ENCODE data around the gene ORC5. TPM values are rescaled to one million over a fixed set of nuclear protein-coding genes. Genes with fewer than 3 reads are reported as not detected.
"Not testable (repeated sequence)": the region's sequence is repeated elsewhere in the genome, so short reads cannot be mapped to it uniquely, and the experiment has no call there.

Gene ORC5
- polyA plus RNA-seq, 1 experiment = 16.8 TPM

DNA sequence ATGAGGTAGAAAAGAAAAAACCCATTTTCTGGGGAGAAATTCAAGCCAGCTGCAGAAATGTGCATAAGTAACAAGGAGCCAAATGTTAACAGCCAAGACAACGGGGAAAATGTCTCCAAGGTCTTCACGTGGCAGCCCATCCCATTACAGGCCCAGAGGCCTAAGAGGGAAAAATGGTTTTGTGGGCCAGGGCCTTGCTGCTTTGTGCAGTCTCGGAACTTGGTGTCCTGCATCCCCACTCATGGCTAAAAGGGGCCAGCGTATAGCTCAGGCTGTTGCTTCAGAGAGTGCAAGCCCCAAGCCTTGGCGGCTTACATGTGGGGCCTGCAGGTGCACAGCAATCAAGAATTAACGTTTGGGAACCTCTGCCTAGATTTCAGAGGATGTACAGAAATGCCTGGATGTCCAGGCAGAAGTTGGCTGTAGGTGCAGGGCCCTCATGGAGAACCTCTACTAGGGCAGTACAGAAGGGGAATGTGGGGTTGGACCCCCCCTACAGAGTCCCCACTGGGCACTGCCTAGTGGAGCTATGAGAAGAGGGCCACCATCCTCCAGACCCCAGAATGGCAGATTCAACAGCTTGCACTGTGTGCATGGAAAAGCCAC is 9.0 kb downstream of the ORC5 start:
- ChIA-PET POLR2A (no interaction called here), CTCF (no interaction called here)
- no peaks in the 10 kb centered on the region for H3K27me3 ChIP-seq (ENCODE audit: control insufficient read depth, insufficient read depth, low read length)
- H3K36me3 ChIP-seq (ENCODE audit: control insufficient read depth, insufficient read depth, low read length) = peaks cover 15% of the 10 kb centered on the region; the same call in 1 of the 2 replicates
- no peak overlapping the region for H3K4me3 ChIP-seq (ENCODE audit: low read depth, low read length)
- TF ChIP-seq, protein P1, sequence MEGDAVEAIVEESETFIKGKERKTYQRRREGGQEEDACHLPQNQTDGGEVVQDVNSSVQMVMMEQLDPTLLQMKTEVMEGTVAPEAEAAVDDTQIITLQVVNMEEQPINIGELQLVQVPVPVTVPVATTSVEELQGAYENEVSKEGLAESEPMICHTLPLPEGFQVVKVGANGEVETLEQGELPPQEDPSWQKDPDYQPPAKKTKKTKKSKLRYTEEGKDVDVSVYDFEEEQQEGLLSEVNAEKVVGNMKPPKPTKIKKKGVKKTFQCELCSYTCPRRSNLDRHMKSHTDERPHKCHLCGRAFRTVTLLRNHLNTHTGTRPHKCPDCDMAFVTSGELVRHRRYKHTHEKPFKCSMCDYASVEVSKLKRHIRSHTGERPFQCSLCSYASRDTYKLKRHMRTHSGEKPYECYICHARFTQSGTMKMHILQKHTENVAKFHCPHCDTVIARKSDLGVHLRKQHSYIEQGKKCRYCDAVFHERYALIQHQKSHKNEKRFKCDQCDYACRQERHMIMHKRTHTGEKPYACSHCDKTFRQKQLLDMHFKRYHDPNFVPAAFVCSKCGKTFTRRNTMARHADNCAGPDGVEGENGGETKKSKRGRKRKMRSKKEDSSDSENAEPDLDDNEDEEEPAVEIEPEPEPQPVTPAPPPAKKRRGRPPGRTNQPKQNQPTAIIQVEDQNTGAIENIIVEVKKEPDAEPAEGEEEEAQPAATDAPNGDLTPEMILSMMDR (IDR thresholded peaks at IDR 0.05; ENCODE audit: insufficient read depth, low read depth, low read length) = no peak
- DNase-seq (ENCODE audit: low read depth) = no peak

DNA sequence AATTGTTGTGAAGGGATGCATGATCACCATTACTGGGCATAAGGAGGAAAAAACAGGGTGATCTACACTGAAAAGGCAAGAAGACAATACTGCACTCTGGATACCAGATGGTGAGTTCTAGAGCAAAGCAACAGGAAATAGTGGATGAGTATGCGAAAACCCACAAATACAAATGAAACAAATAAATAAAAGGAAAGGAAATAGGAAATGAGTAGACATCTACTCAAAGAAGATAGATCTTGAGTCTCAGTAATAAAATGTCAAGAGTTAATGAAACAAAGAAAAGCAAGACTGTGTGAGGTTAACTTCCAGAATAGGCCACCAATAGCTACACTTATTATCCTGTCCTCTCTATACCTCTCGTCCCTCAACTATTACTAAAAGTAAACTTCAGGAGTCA is 11.7 kb downstream of the ORC5 start:
- CTCF ChIA-PET = interaction anchor here (0.6 kb wide), 1 partner anchor 624 kb away, joined by 3 read pairs; no protein-coding TSS in a partner anchor

DNA sequence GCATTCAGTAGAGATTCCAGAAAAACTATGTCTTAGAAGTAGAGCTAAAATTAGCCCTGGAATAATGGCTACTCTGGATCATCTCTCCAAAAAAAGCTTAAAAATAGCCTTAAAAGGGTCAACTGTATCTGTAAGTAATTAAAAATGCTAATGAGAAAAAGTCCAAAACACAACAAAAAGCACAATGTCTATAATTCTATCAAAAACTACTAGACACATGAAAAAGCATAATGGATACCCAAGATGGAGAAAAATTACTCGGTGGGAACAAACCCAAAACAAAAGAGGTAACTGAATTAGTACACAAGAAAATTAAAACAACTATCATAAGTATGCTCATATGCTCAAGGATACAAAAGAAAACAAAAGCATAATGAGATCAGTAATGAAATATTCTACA is 15.4 kb downstream of the ORC5 start:
- TF ChIP-seq, protein P1 (IDR thresholded peaks at IDR 0.05; ENCODE audit: insufficient read depth, low read depth, low read length) = no peak
- Histone ChIP-seq H3K27me3 (ENCODE audit: control insufficient read depth, insufficient read depth, low read length) (no peaks in the 10 kb centered on the region), H3K4me3 (ENCODE audit: low read depth, low read length) (no peak overlapping the region), H3K36me3 (ENCODE audit: control insufficient read depth, insufficient read depth, low read length) (peaks cover 1% of the 10 kb centered on the region; the same call in 1 of the 2 replicates)
- no peak for DNase-seq (ENCODE audit: low read depth)
- POLR2A ChIA-PET = no interaction called here
- CTCF ChIA-PET = no interaction called here

More for the DNA sequence above, 11.7 kb downstream of the ORC5 start:
- TF ChIP-seq, protein P1 (IDR thresholded peaks at IDR 0.05; ENCODE audit: insufficient read depth, low read depth, low read length) = no peak
- no peak overlapping the region for H3K4me3 ChIP-seq (ENCODE audit: low read depth, low read length)
- POLR2A ChIA-PET = interaction anchor here (0.7 kb wide), 1 partner anchor 25 kb away, joined by 9 read pairs; no protein-coding TSS in a partner anchor
- DNase-seq (ENCODE audit: low read depth) = no peak
- H3K36me3 ChIP-seq (ENCODE audit: control insufficient read depth, insufficient read depth, low read length) = peaks cover 9% of the 10 kb centered on the region; the same call in 1 of the 2 replicates
- H3K27me3 ChIP-seq (ENCODE audit: control insufficient read depth, insufficient read depth, low read length) = no peaks in the 10 kb centered on the region

DNA sequence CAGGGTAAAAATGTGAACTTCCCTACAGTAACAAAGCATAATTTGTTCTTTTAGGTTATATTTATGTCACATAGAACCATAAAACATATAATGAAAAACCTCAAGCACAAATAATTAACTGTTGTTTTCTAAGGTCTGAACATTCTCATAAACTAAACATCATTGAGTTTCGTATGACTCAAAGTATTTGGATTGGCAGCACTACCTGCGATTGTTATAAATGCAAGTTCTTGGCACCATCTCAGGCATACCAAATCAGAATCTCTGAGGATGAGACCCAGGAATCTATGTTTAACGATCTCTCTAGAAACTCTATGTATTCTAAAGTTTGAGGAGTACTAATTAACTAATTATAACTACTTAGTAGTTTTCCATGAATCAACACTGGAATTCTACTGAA is 22.5 kb downstream of the ORC5 start:
- ChIA-PET POLR2A (no interaction called here), CTCF (no interaction called here)
- TF ChIP-seq, protein P1 (IDR thresholded peaks at IDR 0.05; ENCODE audit: insufficient read depth, low read depth, low read length) = no peak
- Histone ChIP-seq H3K36me3 (ENCODE audit: control insufficient read depth, insufficient read depth, low read length) (peaks cover 3% of the 10 kb centered on the region; the same call in 1 of the 2 replicates), H3K4me3 (ENCODE audit: low read depth, low read length) (no peak overlapping the region), H3K27me3 (ENCODE audit: control insufficient read depth, insufficient read depth, low read length) (no peaks in the 10 kb centered on the region)
- DNase-seq (ENCODE audit: low read depth) = no peak

DNA sequence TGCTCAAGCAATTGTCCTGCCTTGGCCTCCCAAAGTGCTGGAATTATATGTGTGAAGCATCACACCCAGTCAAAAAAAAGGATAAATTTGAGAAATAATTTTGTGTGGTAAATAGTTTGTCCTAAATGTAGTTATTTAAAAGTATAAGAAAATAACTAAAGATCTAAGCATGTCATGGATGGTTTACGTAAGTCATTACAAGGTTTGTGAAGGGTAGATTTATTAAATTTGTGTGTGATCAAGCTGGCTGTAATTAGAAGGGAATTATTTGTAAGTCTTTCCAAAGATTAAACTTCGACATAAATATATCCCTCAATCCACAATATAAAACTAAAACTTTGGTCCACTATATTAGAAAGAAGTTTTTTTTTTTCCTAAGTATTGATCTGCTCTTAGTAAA is 28.6 kb downstream of the ORC5 start:
- H3K27me3 ChIP-seq (ENCODE audit: control insufficient read depth, insufficient read depth, low read length) = no peaks in the 10 kb centered on the region
- TF ChIP-seq, protein P1 (IDR thresholded peaks at IDR 0.05; ENCODE audit: insufficient read depth, low read depth, low read length) = no peak
- DNase-seq (ENCODE audit: low read depth) = no peak
- ChIA-PET CTCF (no interaction called here), POLR2A (no interaction called here)
- H3K4me3 ChIP-seq (ENCODE audit: low read depth, low read length) = no peak overlapping the region
- H3K36me3 ChIP-seq (ENCODE audit: control insufficient read depth, insufficient read depth, low read length) = peaks cover 1% of the 10 kb centered on the region; the same call in 1 of the 2 replicates

DNA sequence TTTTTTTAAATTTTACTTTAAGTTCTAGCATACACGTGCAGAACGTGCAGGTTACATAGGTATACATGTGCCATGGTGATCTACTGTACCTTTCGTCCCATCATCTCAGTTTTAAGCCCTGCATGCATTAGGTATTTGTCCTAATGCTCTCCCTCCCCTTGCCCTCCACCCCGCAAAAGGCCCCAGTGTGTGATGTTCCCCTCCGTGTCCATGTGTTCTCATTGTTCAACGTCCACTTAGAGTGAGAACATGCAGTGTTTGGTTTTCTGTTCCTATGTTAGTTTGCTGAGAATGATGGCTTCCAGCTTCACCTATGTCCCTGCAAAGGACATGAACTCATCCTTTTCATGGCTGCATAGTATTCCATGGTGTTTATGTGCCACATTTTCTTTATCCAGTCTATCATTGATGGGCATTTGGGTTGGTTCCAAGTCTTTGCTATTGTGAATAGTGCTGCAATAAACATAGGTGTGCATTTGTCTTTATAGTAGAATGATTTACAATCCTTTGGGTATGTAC is 30.2 kb downstream of the ORC5 start:
- H3K27me3 ChIP-seq (ENCODE audit: control insufficient read depth, insufficient read depth, low read length); DNase-seq (ENCODE audit: low read depth); H3K4me3 ChIP-seq (ENCODE audit: low read depth, low read length); POLR2A ChIA-PET; H3K36me3 ChIP-seq (ENCODE audit: control insufficient read depth, insufficient read depth, low read length): not testable (repeated sequence)
- CTCF ChIA-PET = interaction anchor here (0.6 kb wide), 1 partner anchor 40 kb away, joined by 3 read pairs; no protein-coding TSS in a partner anchor

Data from BJ (cell line).